Measurements from ENCODE around the gene PES1. TPM values are rescaled to one million over a fixed set of nuclear protein-coding genes. Genes with fewer than 3 reads are reported as not detected.

The PES1 gene
- total and polyA plus RNA-seq, 10 donors: 39.0 to 72.7 (median 49.2) TPM

GRCh38 chr22:30574095-30574981, 17.4 kb downstream of the PES1 start, which contains the start of gene GAL3ST1:
GAL3ST1 (minus strand) TSS chr22:30574665; CDS start chr22:30557392, 17,273 bp downstream.
- no peaks in the 10 kb centered on the region for H3K9me3 ChIP-seq
- peaks cover 0 to 13% (median 4%) of the 10 kb centered on the region in 6 donors for H3K4me1 ChIP-seq
- WGBS, 5 donors: 11 to 70% (median 26%) methylated on average over 13 to 75 of the region's 75 CpGs
- H3K36me3 ChIP-seq: peaks cover 8 to 46% (median 41%) of the 10 kb centered on the region in 6 donors
- no peak within 1 kb of the TSS for H3K4me3 ChIP-seq
- intact Hi-C loops (cut with DNase I; ENCODE audit: low total_unique reads): no loop called here
- H3K27ac ChIP-seq: no peak within 1 kb of the TSS
- peaks cover 0 to 7% (median 0%) of the 10 kb centered on the region in 7 donors for H3K27me3 ChIP-seq (replicated peaks in 1 of 7)
- TF ChIP-seq POLR2A (IDR thresholded peaks at IDR 0.05): no peak
- TF ChIP-seq POLR2AphosphoS5 (IDR thresholded peaks at IDR 0.05): no peak
- no peak for TF ChIP-seq CTCF (IDR thresholded peaks at IDR 0.05 in 8 of 11, conservative IDR thresholded peaks at IDR 0.05 in 3 of 11)
- no peak for DNase-seq

- WGBS, 5 donors: 60 to 79% (median 66%) methylated on average over 6 to 7 of the region's 7 CpGs
- Histone ChIP-seq H3K27me3 (replicated peaks in 1 of 7) (peaks cover 0 to 7% (median 0%) of the 10 kb centered on the region in 7 donors), H3K36me3 (peaks cover 6 to 39% (median 35%) of the 10 kb centered on the region in 6 donors), H3K27ac (no peak overlapping the region), H3K9me3 (no peaks in the 10 kb centered on the region), H3K4me1 (peaks cover 0 to 13% (median 4%) of the 10 kb centered on the region in 6 donors), H3K4me3 (no peak overlapping the region)
- TF ChIP-seq POLR2AphosphoS5 (IDR thresholded peaks at IDR 0.05) (no peak), POLR2A (IDR thresholded peaks at IDR 0.05) (no peak), CTCF (IDR thresholded peaks at IDR 0.05 in 8 of 11, conservative IDR thresholded peaks at IDR 0.05 in 3 of 11) (no peak)
- no peak for DNase-seq
- intact Hi-C loops (cut with DNase I; ENCODE audit: low total_unique reads): no loop called here
Observed at GRCh38 chr22:30573594-30574094, 18.1 kb downstream of the PES1 start.

GRCh38 chr22:30572840-30573593, 18.7 kb downstream of the PES1 start:
- Histone ChIP-seq H3K36me3 (peaks cover 0 to 33% (median 28%) of the 10 kb centered on the region in 6 donors), H3K9me3 (no peaks in the 10 kb centered on the region), H3K27me3 (replicated peaks in 1 of 7) (peaks cover 0 to 7% (median 0%) of the 10 kb centered on the region in 7 donors), H3K4me1 (peaks cover 0 to 13% (median 4%) of the 10 kb centered on the region in 6 donors), H3K27ac (no peak overlapping the region), H3K4me3 (no peak overlapping the region)
- 49 to 85% (median 62%) methylated on average over 6 to 12 of the region's 12 CpGs for WGBS, 5 donors
- DNase-seq: no peak
- no peak for TF ChIP-seq CTCF (IDR thresholded peaks at IDR 0.05 in 8 of 11, conservative IDR thresholded peaks at IDR 0.05 in 3 of 11)
- peak in 1 of 3 donors; percentile 13 for TF ChIP-seq POLR2AphosphoS5 (IDR thresholded peaks at IDR 0.05)
- intact Hi-C loops (cut with DNase I; ENCODE audit: low total_unique reads): no loop called here

Measured in spleen (tissue), 11 donors.